K562 (cell line): ENCODE results near the gene SHISAL1. TPM values are rescaled to one million over a fixed set of nuclear protein-coding genes. Genes with fewer than 3 reads are reported as not detected.

Source experiments
- ATAC-seq: fragments of 200-7000 bp; cut with Tn5 transposase; 3 replicates; pipeline ENCODE4 v1.9.1; 2020; ENCODE audit warnings: moderate library complexity
- BruUV-seq: library from RNA; stranded (reverse); fragments of 400-500 nt; replicated peaks from 2 replicates; lab custom pipeline; 2021; lab: Mats Ljungman, UMichigan
- CTCF ChIA-PET: fragments of 300-600 bp; formaldehyde crosslinking; extraction: SDS; loops from one replicate; lab custom pipeline; 2021; ENCODE audit warnings: low intra/inter-chr PET ratio; lab: Yijun Ruan, JAX
- POLR2A ChIA-PET: fragments of 300-600, 350-650 bp; sonication (Branson Sonifier 250); formaldehyde crosslinking; extraction: SDS; loops from one replicate; lab custom pipeline; 2021; ENCODE audit warnings: antibody characterized with exemption, inconsistent platforms; lab: Yijun Ruan, JAX
- DNase-seq, 4 experiments: peaks; one replicate each; pipeline versions ENCODE4 v3.0.0 to v3.0.0-alpha.2; 2011 to 2018; ENCODE audit warnings: low spot score in 3 of 4, mixed read lengths in 3 of 4; ENCODE audit errors: extremely low read depth in 1 of 4
- FAIRE-seq: peaks from 2 replicates; lab custom pipeline; 2011; peaks lifted over from hg19 to GRCh38; lab: Jason Lieb, UNC
- H2AFZ ChIP-seq: 2 replicates; pipeline ENCODE4 v1.6.0; 2011; ENCODE audit warnings: low read depth, low read length, control low read depth, inconsistent platforms
- H3K27ac ChIP-seq: fragments of 200-600 bp; 3 replicates; pipeline ENCODE4 v1.8.0; 2011; ENCODE audit warnings: low read depth, mild to moderate bottlenecking, control low read depth, inconsistent platforms, low read length, moderate library complexity, mixed read lengths; ENCODE audit errors: extremely low read depth
- H3K27me3 ChIP-seq, 2 experiments: fragments of 300-600 bp in 1 of 2; 2 replicates in 1 of 2; 3 replicates in 1 of 2; pipeline versions ENCODE4 v1.6.0 to v1.8.0; 2011; ENCODE audit warnings: inconsistent platforms in 2 of 2, low read length in 2 of 2, mild to moderate bottlenecking in 1 of 2, mixed read lengths in 1 of 2, moderate library complexity in 1 of 2; ENCODE audit not compliant: control insufficient read depth in 2 of 2, insufficient read depth in 2 of 2
- H3K36me3 ChIP-seq: fragments of 300-600 bp; 3 replicates; pipeline ENCODE4 v1.8.0; 2011; ENCODE audit warnings: mild to moderate bottlenecking, low read length, inconsistent platforms; ENCODE audit not compliant: control insufficient read depth, insufficient read depth
- H3K4me1 ChIP-seq, 2 experiments: fragments of 200-600 bp in 1 of 2; replicated peaks in 1 of 2; 2 replicates in 1 of 2; 3 replicates in 1 of 2; pipeline versions ENCODE4 v1.5.1 to v1.8.0; 2011; ENCODE audit warnings: inconsistent platforms in 2 of 2, low read length in 2 of 2, mild to moderate bottlenecking in 1 of 2, mixed read lengths in 1 of 2, moderate library complexity in 1 of 2; ENCODE audit not compliant: control insufficient read depth in 2 of 2, insufficient read depth in 2 of 2
- H3K4me2 ChIP-seq: 2 replicates; pipeline ENCODE4 v1.6.1; 2011; ENCODE audit warnings: low read length, control low read depth, inconsistent platforms, mixed read lengths; ENCODE audit not compliant: insufficient read depth
- H3K4me3 ChIP-seq: fragments of 200-600 bp; sonication (generic), shearing (Covaris generic); 2 replicates; pipeline ENCODE4 v1.5.1; 2016; ENCODE audit warnings: control low read depth, inconsistent platforms
- H3K79me2 ChIP-seq: fragments of 200-600 bp; 3 replicates; pipeline ENCODE4 v1.8.0; 2011; ENCODE audit warnings: low read length, inconsistent platforms; ENCODE audit not compliant: control insufficient read depth, insufficient read depth
- H3K9ac ChIP-seq, 2 experiments: 2 replicates each; pipeline versions ENCODE4 v1.6.0 to v1.6.1; 2011; ENCODE audit warnings: low read depth in 2 of 2, low read length in 2 of 2, control low read depth in 1 of 2, inconsistent platforms in 1 of 2, mild to moderate bottlenecking in 1 of 2, mixed read lengths in 1 of 2; ENCODE audit not compliant: insufficient read depth in 1 of 2
- H3K9me1 ChIP-seq: one replicate; pipeline ENCODE4 v1.6.0; 2011; ENCODE audit warnings: inconsistent platforms, mild to moderate bottlenecking, low read length, moderate library complexity; ENCODE audit not compliant: control insufficient read depth, insufficient read depth
- H3K9me3 ChIP-seq: replicated peaks from 2 replicates; pipeline ENCODE4 v1.5.1; 2011; ENCODE audit warnings: low read depth, low read length, inconsistent platforms; ENCODE audit not compliant: control insufficient read depth, insufficient read depth
- H4K20me1 ChIP-seq: replicated peaks from 2 replicates; pipeline ENCODE4 v1.6.1; 2011; ENCODE audit warnings: low read length, inconsistent platforms, mixed read lengths; ENCODE audit not compliant: control insufficient read depth, insufficient read depth
- BRD4 ChIP-seq: fragments of 200-600 bp; sonication (generic); IDR thresholded peaks from 2 replicates; pipeline ENCODE4 v1.6.1; 2017; ENCODE audit warnings: inconsistent platforms
- CBX2 ChIP-seq: fragments of 200-600 bp; sonication (generic); IDR thresholded peaks from one replicate; pipeline ENCODE4 v1.6.1; 2012; ENCODE audit warnings: mild to moderate bottlenecking, low read length, inconsistent platforms; ENCODE audit not compliant: insufficient read depth, poor library complexity, severe bottlenecking
- GTF3C2 ChIP-seq: IDR thresholded peaks from 3 replicates; pipeline ENCODE4 v1.6.1; 2011; ENCODE audit warnings: borderline replicate concordance, mild to moderate bottlenecking, moderate library complexity; ENCODE audit not compliant: insufficient read length; ENCODE audit errors: extremely low read depth
- MLX ChIP-seq, 2 experiments: fragments of 450-650 bp in 1 of 2; sonication (generic) in 1 of 2; formaldehyde crosslinking; conservative IDR thresholded peaks; 2 replicates each; pipeline versions ENCODE4 v1.4.0 to v1.8.1; 2020 to 2022; ENCODE audit warnings: mild to moderate bottlenecking in 1 of 2, missing genetic modification reagents in 1 of 2
- MNT ChIP-seq, 2 experiments: fragments of 450-650 bp; conservative IDR thresholded peaks; 2 replicates each; pipeline ENCODE4 v1.6.1; 2017; ENCODE audit warnings: mild to moderate bottlenecking in 2 of 2, moderate library complexity in 2 of 2
- PKNOX1 ChIP-seq: fragments of 450-650 bp; IDR thresholded peaks from 2 replicates; pipeline ENCODE4 v1.6.1; 2016
- RBM17 ChIP-seq: fragments of 200-400 bp; formaldehyde crosslinking; IDR thresholded peaks from 2 replicates; pipeline ENCODE4 v1.6.1; 2017; ENCODE audit warnings: low read depth, mild to moderate bottlenecking, low read length, borderline replicate concordance
- SAFB2 ChIP-seq: fragments of 200-400 bp; formaldehyde crosslinking; IDR thresholded peaks from 2 replicates; pipeline ENCODE4 v1.6.1; 2018; ENCODE audit warnings: borderline replicate concordance, low read length, low read depth, moderate library complexity; ENCODE audit not compliant: severe bottlenecking
- TRIM24 ChIP-seq, 2 experiments: fragments of 450-650 bp; IDR thresholded peaks; 2 replicates each; pipeline ENCODE4 v1.6.1; 2016
- ZNF133 ChIP-seq: fragments of 250-450 bp; sonication (Bioruptor Pico); IDR thresholded peaks from 2 replicates; pipeline ENCODE4 v1.4.0; 2020; ENCODE audit warnings: mild to moderate bottlenecking
- ZNF197 ChIP-seq: fragments of 200-800 bp; sonication (Bioruptor generic); IDR thresholded peaks from 2 replicates; pipeline ENCODE4 v1.6.1; 2016; ENCODE audit warnings: low read depth, missing genetic modification characterization, missing compliant biosample characterization
- WGBS: fragments of 100-300 bp; shearing (Covaris generic); methylation state at CpG from one replicate; pipeline ENCODE4 v1.1.6; 2016; ENCODE audit warnings: low coverage, mixed read lengths; ENCODE audit not compliant: insufficient coverage; ENCODE audit errors: missing lambda C conversion rate; 5-methylcytosine and 5-hydroxymethylcytosine counted together
- in situ Hi-C: fragments of 300-500 bp; cut with MboI; formaldehyde crosslinking; loops from 4 replicates; pipeline ENCODE4 v1.15.0; 2018; ENCODE audit warnings: inconsistent platforms, mixed read lengths
- intact Hi-C: fragments of 100-400 bp; cut with micrococcal nuclease; formaldehyde crosslinking; loops from 2 replicates; pipeline ENCODE4 v1.14.2; 2022
- polyA plus RNA-seq, 8 experiments: library from polyadenylated mRNA; depleted of rRNA in 4 of 8; stranded (reverse) in 5 of 8; unstranded in 3 of 8; fragments of >200 nt; fragmentation: Nextera tagmentation in 2 of 8; fragmentation: Illumina TruSeq in 1 of 8; extraction: Ambion mirVana in 2 of 8; extraction: Trizol in 1 of 8; gene quantifications; 2 replicates each; pipeline versions ENCODE4 v1.2.1 to v1.2.3, GENCODE V29; 2011 to 2014; ENCODE audit warnings: inconsistent platforms in 1 of 8, missing spikeins in 1 of 8
- total RNA-seq, 7 experiments: library from RNA; depleted of rRNA in 6 of 7; stranded (reverse); fragments of >200 nt in 6 of 7; fragmentation: Illumina TruSeq in 2 of 7; extraction: Trizol in 2 of 7; gene quantifications; 2 replicates each; pipeline versions ENCODE4 v1.2.1 to v1.2.3, GENCODE V29; 2011 to 2021; ENCODE audit warnings: low replicate concordance in 1 of 7

SHISAL1 gene
- total and polyA plus RNA-seq, 9 of the 15 experiments (the other 6 are each of a cell fraction or from before 2014, with no cell fraction given): not detected

GRCh38 chr22:44269117-44269498 lies 43.6 kb downstream of the SHISAL1 start (continued):
- no peak for TF ChIP-seq ZNF133 (CRISPR knock-in tag)
- no peak for TF ChIP-seq GTF3C2
- no peak for TF ChIP-seq TRIM24 (IDR thresholded peaks at IDR 0.05)
- TF ChIP-seq, all 486 proteins: peak for 0

GRCh38 chr22:44268431-44269116 lies 44.2 kb downstream of the SHISAL1 start:
- intact Hi-C loops (no loop called here), in situ Hi-C loops (no loop called here)
- Histone ChIP-seq H3K9ac (no peak overlapping the region), H3K27ac (no peak overlapping the region), H3K4me3 (no peak overlapping the region), H3K4me1 (no peaks in the 10 kb centered on the region), H3K9me3 (no peaks in the 10 kb centered on the region), H3K4me2 (no peak overlapping the region), H2AFZ (no peak overlapping the region), H3K36me3 (no peaks in the 10 kb centered on the region), H3K27me3 (peaks cover 0 to 16% of the 10 kb centered on the region in 2 experiments; a peak in 1 of 5 replicates), H3K9me1 (no peaks in the 10 kb centered on the region), H4K20me1 (no peaks in the 10 kb centered on the region), H3K79me2 (no peaks in the 10 kb centered on the region)
- TF ChIP-seq MNT (conservative IDR thresholded peaks at IDR 0.05): no peak
- TF ChIP-seq ZNF197 (CRISPR knock-in tag): no peak
- no peak for TF ChIP-seq BRD4
- no peak for TF ChIP-seq SAFB2
- no peak for TF ChIP-seq PKNOX1
- TF ChIP-seq MLX (CRISPR knock-in tag; conservative IDR thresholded peaks at IDR 0.05): no peak
- TF ChIP-seq CBX2: no peak
- TF ChIP-seq RBM17: no peak
- FAIRE-seq (no peak), DNase-seq (no peak), ATAC-seq (no peak)
- ChIA-PET POLR2A (interaction anchor here (0.6 to 1.0 kb wide), 2 partner anchors 10 kb away, joined by 3 to 4 read pairs; no protein-coding TSS in a partner anchor), CTCF (no interaction called here)
- WGBS: 2% methylated on average over 9 of the region's 18 CpGs
- BruUV-seq: no TSS peak
